H9 (cell line): Measurements from ENCODE around the gene LHPP. TPM values are rescaled to one million over a fixed set of nuclear protein-coding genes. Genes with fewer than 3 reads are reported as not detected.

Experiments
- DNase-seq: peaks from one replicate; pipeline ENCODE4 v3.0.0-alpha.2; 2017
- H2AFZ ChIP-seq: one replicate; pipeline ENCODE4 v1.6.1; 2013; ENCODE audit warnings: mild to moderate bottlenecking, low read length, control low read depth, moderate library complexity
- H2AK5ac ChIP-seq: 2 replicates; pipeline ENCODE4 v1.6.1; 2013; ENCODE audit warnings: low read length, control low read depth, mixed read lengths; ENCODE audit not compliant: insufficient read length
- H2BK120ac ChIP-seq: one replicate; pipeline ENCODE4 v1.6.1; 2013; ENCODE audit warnings: low read depth, mild to moderate bottlenecking, low read length, control low read depth, inconsistent platforms; ENCODE audit not compliant: poor library complexity, severe bottlenecking
- H2BK12ac ChIP-seq: 2 replicates; pipeline ENCODE4 v1.6.1; 2013; ENCODE audit warnings: low read length, control low read depth, mixed read lengths, low read depth; ENCODE audit not compliant: insufficient read length
- H2BK15ac ChIP-seq: 2 replicates; pipeline ENCODE4 v1.6.1; 2013; ENCODE audit warnings: low read depth, low read length, control low read depth
- H2BK20ac ChIP-seq: one replicate; pipeline ENCODE4 v1.6.1; 2013; ENCODE audit warnings: low read depth, mild to moderate bottlenecking, low read length, control low read depth, inconsistent platforms; ENCODE audit not compliant: poor library complexity, severe bottlenecking
- H2BK5ac ChIP-seq: 2 replicates; pipeline ENCODE4 v1.6.1; 2013; ENCODE audit warnings: low read length, control low read depth, mixed read lengths; ENCODE audit not compliant: insufficient read length
- H3K14ac ChIP-seq: 2 replicates; pipeline ENCODE4 v1.6.1; 2013; ENCODE audit warnings: low read length, control low read depth; ENCODE audit not compliant: insufficient read depth
- H3K18ac ChIP-seq: 2 replicates; pipeline ENCODE4 v1.6.1; 2013; ENCODE audit warnings: low read depth, mild to moderate bottlenecking, mixed read lengths, low read length, control low read depth; ENCODE audit not compliant: insufficient read length
- H3K23ac ChIP-seq: 2 replicates; pipeline ENCODE4 v1.6.1; 2013; ENCODE audit warnings: low read length, control low read depth, mixed read lengths, low read depth; ENCODE audit not compliant: insufficient read length
- H3K23me2 ChIP-seq: 2 replicates; pipeline ENCODE4 v1.6.1; 2013; ENCODE audit warnings: low read depth, mild to moderate bottlenecking, mixed read lengths, low read length, control low read depth; ENCODE audit not compliant: insufficient read length, poor library complexity, severe bottlenecking
- H3K27ac ChIP-seq: 2 replicates; pipeline ENCODE4 v1.5.1; 2013; ENCODE audit warnings: low read length, control low read depth, mixed read lengths, low read depth; ENCODE audit not compliant: insufficient read length
- H3K27me3 ChIP-seq: 2 replicates; pipeline ENCODE4 v1.6.1; 2013; ENCODE audit warnings: low read length, control low read depth, inconsistent platforms; ENCODE audit not compliant: insufficient read depth
- H3K4ac ChIP-seq: 2 replicates; pipeline ENCODE4 v1.6.1; 2013; ENCODE audit warnings: low read depth, mild to moderate bottlenecking, control low read depth, inconsistent platforms, low read length, moderate library complexity
- H3K4me1 ChIP-seq: 2 replicates; pipeline ENCODE4 v1.6.1; 2013; ENCODE audit warnings: low read length, control low read depth, inconsistent platforms; ENCODE audit not compliant: insufficient read depth
- H3K4me2 ChIP-seq: 2 replicates; pipeline ENCODE4 v1.6.1; 2013; ENCODE audit warnings: low read length, control low read depth, mixed read lengths; ENCODE audit not compliant: insufficient read length, insufficient read depth
- H3K56ac ChIP-seq: 2 replicates; pipeline ENCODE4 v1.6.1; 2013; ENCODE audit warnings: low read depth, mild to moderate bottlenecking, mixed read lengths, low read length, control low read depth; ENCODE audit not compliant: insufficient read length
- H3K79me1 ChIP-seq: 2 replicates; pipeline ENCODE4 v1.6.1; 2013; ENCODE audit warnings: low read depth, mild to moderate bottlenecking, moderate library complexity, low read length, control low read depth, inconsistent platforms; ENCODE audit not compliant: insufficient read depth, poor library complexity, severe bottlenecking
- H3K79me2 ChIP-seq: 2 replicates; pipeline ENCODE4 v1.6.1; 2013; ENCODE audit warnings: low read length, control low read depth, inconsistent platforms; ENCODE audit not compliant: insufficient read depth
- H3K9ac ChIP-seq: 2 replicates; pipeline ENCODE4 v1.6.1; 2013; ENCODE audit warnings: low read length, control low read depth, mixed read lengths; ENCODE audit not compliant: insufficient read length; ENCODE audit errors: extremely low read depth
- H3K9me3 ChIP-seq: one replicate; pipeline ENCODE4 v1.6.1; 2013; ENCODE audit warnings: low read depth, low read length, inconsistent platforms; ENCODE audit not compliant: control insufficient read depth
- H3T11ph ChIP-seq: one replicate; pipeline ENCODE4 v1.6.1; 2013; ENCODE audit warnings: mild to moderate bottlenecking, low read length, control low read depth, inconsistent platforms
- H4K20me1 ChIP-seq: one replicate; pipeline ENCODE4 v1.6.1; 2013; ENCODE audit not compliant: control insufficient read depth, insufficient read length, insufficient read depth
- H4K5ac ChIP-seq: 2 replicates; pipeline ENCODE4 v1.6.1; 2013; ENCODE audit warnings: low read depth, mild to moderate bottlenecking, mixed read lengths, low read length, control low read depth; ENCODE audit not compliant: insufficient read length
- H4K8ac ChIP-seq: replicated peaks from 2 replicates; pipeline ENCODE4 v1.6.1; 2013; ENCODE audit warnings: low read length, control low read depth, mixed read lengths, low read depth; ENCODE audit not compliant: insufficient read length
- H4K91ac ChIP-seq: 2 replicates; pipeline ENCODE4 v1.6.1; 2013; ENCODE audit warnings: low read depth, mild to moderate bottlenecking, moderate library complexity, mixed read lengths, low read length, control low read depth; ENCODE audit not compliant: insufficient read length
- H3K27ac Mint-ChIP-seq, 3 experiments: 2 replicates in 2 of 3; 3 replicates in 1 of 3; pipeline ENCODE4 v1.8.0; 2020 to 2021; ENCODE audit warnings: mixed read lengths in 3 of 3, mild to moderate bottlenecking in 1 of 3, moderate library complexity in 1 of 3
- H3K27me3 Mint-ChIP-seq: 2 replicates; pipeline ENCODE4 v1.8.0; 2021; ENCODE audit warnings: low read depth, mild to moderate bottlenecking, moderate library complexity, mixed read lengths
- H3K36me3 Mint-ChIP-seq, 3 experiments: 2 replicates in 2 of 3; 3 replicates in 1 of 3; pipeline ENCODE4 v1.8.0; 2020 to 2021; ENCODE audit warnings: low read depth in 3 of 3, mixed read lengths in 3 of 3; ENCODE audit not compliant: insufficient read depth in 1 of 3
- H3K4me1 Mint-ChIP-seq, 2 experiments: 2 replicates each; pipeline ENCODE4 v1.8.0; 2020; ENCODE audit warnings: mixed read lengths in 2 of 2
- H3K4me3 Mint-ChIP-seq, 2 experiments: 2 replicates in 1 of 2; 3 replicates in 1 of 2; pipeline ENCODE4 v1.8.0; 2020 to 2021; ENCODE audit warnings: mild to moderate bottlenecking in 2 of 2, mixed read lengths in 2 of 2, moderate library complexity in 1 of 2
- H3K9me3 Mint-ChIP-seq, 2 experiments: 2 replicates in 1 of 2; 3 replicates in 1 of 2; pipeline ENCODE4 v1.8.0; 2020; ENCODE audit warnings: mild to moderate bottlenecking in 2 of 2, mixed read lengths in 2 of 2, moderate library complexity in 1 of 2
- WGBS: extraction: QIAGEN DNeasy Blood & Tissue Kit; methylation state at CpG from one replicate; pipeline ENCODE4 v1.1.7; 2013; ENCODE audit warnings: missing lambda C conversion rate, low lambda C conversion rate, mixed read lengths; ENCODE audit not compliant: insufficient read length; ENCODE audit errors: extremely low coverage; 5-methylcytosine and 5-hydroxymethylcytosine counted together
- total RNA-seq: library from RNA; stranded (reverse); gene quantifications from 2 replicates; pipeline ENCODE4 v1.2.1, GENCODE V29; 2021
- TF ChIP-seq, protein P1 (sequence below): fragments of 200-600 bp; sonication (generic); conservative IDR thresholded peaks from 3 replicates; pipeline ENCODE4 v1.8.0; 2021; ENCODE audit warnings: antibody characterized with exemption, mild to moderate bottlenecking

Gene LHPP
- total RNA-seq, 1 experiment from 2014 or later = 29.6 TPM

DNA sequence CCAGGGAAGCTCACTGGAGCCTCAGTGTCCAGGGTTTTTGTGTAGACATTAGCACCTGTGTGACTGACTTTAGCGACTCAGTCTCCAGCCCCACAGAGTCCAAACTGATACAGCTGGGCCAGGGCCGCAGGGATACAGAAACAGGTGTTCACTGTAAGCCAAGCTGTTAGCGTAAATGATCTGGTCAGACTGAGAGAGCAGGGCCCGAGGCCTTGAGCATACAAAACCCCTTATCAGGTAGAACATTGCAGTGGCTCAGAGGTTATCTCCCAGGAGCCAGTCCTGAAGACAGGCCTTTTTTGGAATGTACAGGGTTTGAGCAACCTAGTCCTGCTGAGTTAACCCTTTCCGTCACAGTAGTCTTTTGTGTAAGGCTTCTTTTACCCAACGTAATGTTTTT, 25.0 kb downstream of the LHPP start:
- H3K4me3 Mint-ChIP-seq = no peak overlapping the region
- H2BK120ac ChIP-seq = no peak overlapping the region
- H3K27me3 ChIP-seq = no peaks in the 10 kb centered on the region
- no peaks in the 10 kb centered on the region for H3K23me2 ChIP-seq
- no peak overlapping the region for H3T11ph ChIP-seq
- no peak for DNase-seq
- no peaks in the 10 kb centered on the region for H3K79me2 ChIP-seq
- no peak overlapping the region for H3K14ac ChIP-seq
- H2BK15ac ChIP-seq = no peak overlapping the region
- H4K91ac ChIP-seq = no peak overlapping the region
- no peak overlapping the region for H3K18ac ChIP-seq
- no CpG with 5 or more reads among the region's 6 CpGs for WGBS
- H2BK20ac ChIP-seq = no peak overlapping the region
- H3K36me3 Mint-ChIP-seq = peaks cover 44 to 51% (median 51%) of the 10 kb centered on the region in 3 experiments
- H3K27me3 Mint-ChIP-seq = no peaks in the 10 kb centered on the region
- no peak overlapping the region for H3K27ac Mint-ChIP-seq
- H3K4me1 Mint-ChIP-seq = peaks cover 8 to 11% of the 10 kb centered on the region in 2 experiments
- H4K8ac ChIP-seq = no peak overlapping the region
- peaks cover 2% of the 10 kb centered on the region; the same call in 1 of the 2 replicates for H3K4me1 ChIP-seq
- no peak overlapping the region for H4K5ac ChIP-seq
- H3K79me1 ChIP-seq = no peaks in the 10 kb centered on the region
- no peak overlapping the region for H3K23ac ChIP-seq
- no peaks in the 10 kb centered on the region for H3K9me3 ChIP-seq
- no peak overlapping the region for H3K56ac ChIP-seq
- H2BK5ac ChIP-seq = no peak overlapping the region
- no peak overlapping the region for H3K4me2 ChIP-seq
- TF ChIP-seq, protein P1, sequence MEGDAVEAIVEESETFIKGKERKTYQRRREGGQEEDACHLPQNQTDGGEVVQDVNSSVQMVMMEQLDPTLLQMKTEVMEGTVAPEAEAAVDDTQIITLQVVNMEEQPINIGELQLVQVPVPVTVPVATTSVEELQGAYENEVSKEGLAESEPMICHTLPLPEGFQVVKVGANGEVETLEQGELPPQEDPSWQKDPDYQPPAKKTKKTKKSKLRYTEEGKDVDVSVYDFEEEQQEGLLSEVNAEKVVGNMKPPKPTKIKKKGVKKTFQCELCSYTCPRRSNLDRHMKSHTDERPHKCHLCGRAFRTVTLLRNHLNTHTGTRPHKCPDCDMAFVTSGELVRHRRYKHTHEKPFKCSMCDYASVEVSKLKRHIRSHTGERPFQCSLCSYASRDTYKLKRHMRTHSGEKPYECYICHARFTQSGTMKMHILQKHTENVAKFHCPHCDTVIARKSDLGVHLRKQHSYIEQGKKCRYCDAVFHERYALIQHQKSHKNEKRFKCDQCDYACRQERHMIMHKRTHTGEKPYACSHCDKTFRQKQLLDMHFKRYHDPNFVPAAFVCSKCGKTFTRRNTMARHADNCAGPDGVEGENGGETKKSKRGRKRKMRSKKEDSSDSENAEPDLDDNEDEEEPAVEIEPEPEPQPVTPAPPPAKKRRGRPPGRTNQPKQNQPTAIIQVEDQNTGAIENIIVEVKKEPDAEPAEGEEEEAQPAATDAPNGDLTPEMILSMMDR = no peak
- no peak overlapping the region for H2BK12ac ChIP-seq
- H3K27ac ChIP-seq = no peak overlapping the region
- no peak overlapping the region for H2AFZ ChIP-seq
- no peaks in the 10 kb centered on the region for H4K20me1 ChIP-seq
- H2AK5ac ChIP-seq = no peak overlapping the region
- no peak overlapping the region for H3K4ac ChIP-seq
- peaks cover 6 to 11% of the 10 kb centered on the region in 2 experiments; a peak in 4 of 5 replicates for H3K9me3 Mint-ChIP-seq
- H3K9ac ChIP-seq = no peak overlapping the region
